Natural killer cell (primary cell): ENCODE data around the gene CTDP1. TPM values are rescaled to one million over a fixed set of nuclear protein-coding genes. Genes with fewer than 3 reads are reported as not detected.

Source experiments
- ATAC-seq, 3 donors: fragments of 150-1000 bp in 2 of 3; fragments of 200-7000 bp in 1 of 3; cut with Tn5 transposase; 1 replicate in 1 of 3; 2 replicates in 2 of 3; pipeline ENCODE4 v1.10.0; 2021; ENCODE audit warnings: mild to moderate bottlenecking in 2 of 3, moderate library complexity in 2 of 3
- DNase-seq, 2 donors: peaks; one replicate each; pipeline versions ENCODE4 v3.0.0 to v3.0.0-alpha.2; 2013 to 2021; ENCODE audit warnings: mixed read lengths in 1 of 2
- H3K27ac ChIP-seq: one replicate; pipeline ENCODE4 v1.5.1; 2013; ENCODE audit warnings: mild to moderate bottlenecking, low read length
- H3K27me3 ChIP-seq: one replicate; pipeline ENCODE4 v1.6.1; 2013; ENCODE audit warnings: low read length; ENCODE audit not compliant: control insufficient read depth, insufficient read depth
- H3K36me3 ChIP-seq: one replicate; pipeline ENCODE4 v1.6.1; 2013; ENCODE audit warnings: low read length; ENCODE audit not compliant: control insufficient read depth, insufficient read depth
- H3K4me1 ChIP-seq: one replicate; pipeline ENCODE4 v1.6.1; 2013; ENCODE audit warnings: low read length; ENCODE audit not compliant: control insufficient read depth, insufficient read depth
- H3K4me3 ChIP-seq: one replicate; pipeline ENCODE4 v1.5.1; 2013; ENCODE audit warnings: low read length
- H3K9me3 ChIP-seq: one replicate; pipeline ENCODE4 v1.6.1; 2013; ENCODE audit warnings: low read length; ENCODE audit not compliant: control insufficient read depth, insufficient read depth
- H3K27ac Mint-ChIP-seq, 2 donors: one replicate each; pipeline ENCODE4 v1.8.0; 2022; ENCODE audit warnings: mild to moderate bottlenecking in 2 of 2, mixed read lengths in 2 of 2, moderate library complexity in 1 of 2
- H3K27me3 Mint-ChIP-seq, 2 donors: one replicate each; pipeline ENCODE4 v1.8.0; 2022; ENCODE audit warnings: low read depth in 2 of 2, mixed read lengths in 2 of 2
- H3K36me3 Mint-ChIP-seq: one replicate; pipeline ENCODE4 v1.8.0; 2022; ENCODE audit warnings: mixed read lengths
- H3K4me1 Mint-ChIP-seq, 2 donors: one replicate each; pipeline ENCODE4 v1.8.0; 2022; ENCODE audit warnings: mixed read lengths in 2 of 2
- H3K4me3 Mint-ChIP-seq: one replicate; pipeline ENCODE4 v1.8.0; 2022; ENCODE audit warnings: mild to moderate bottlenecking, moderate library complexity, mixed read lengths
- H3K9me3 Mint-ChIP-seq, 2 donors: one replicate each; pipeline ENCODE4 v1.8.0; 2022; ENCODE audit warnings: mixed read lengths in 2 of 2
- WGBS: methylation state at CpG from one replicate; pipeline ENCODE4 v1.1.7; 2013; ENCODE audit warnings: missing lambda C conversion rate; ENCODE audit not compliant: insufficient coverage; 5-methylcytosine and 5-hydroxymethylcytosine counted together
- intact Hi-C: fragments of 100-400 bp; cut with micrococcal nuclease; formaldehyde crosslinking; loops from one replicate; pipeline ENCODE4 v1.14.2; 2022
- total RNA-seq, 4 donors: library from RNA; stranded (reverse); fragments of 120-200 nt in 1 of 4; gene quantifications; one replicate each; pipeline versions ENCODE4 v1.2.3 to v1.2.4, GENCODE V29; 2013 to 2022
- TF ChIP-seq, protein P1 (sequence below): fragments of 200-600 bp; IDR thresholded peaks from one replicate; pipeline ENCODE4 v1.8.0; 2022; ENCODE audit warnings: antibody characterized with exemption

The CTDP1 gene
- total RNA-seq, 3 donors from 2014 or later (not counting 1 experiment from before 2014, with no cell fraction given) = 66.9 to 89.4 (median 77.1) TPM

DNA sequence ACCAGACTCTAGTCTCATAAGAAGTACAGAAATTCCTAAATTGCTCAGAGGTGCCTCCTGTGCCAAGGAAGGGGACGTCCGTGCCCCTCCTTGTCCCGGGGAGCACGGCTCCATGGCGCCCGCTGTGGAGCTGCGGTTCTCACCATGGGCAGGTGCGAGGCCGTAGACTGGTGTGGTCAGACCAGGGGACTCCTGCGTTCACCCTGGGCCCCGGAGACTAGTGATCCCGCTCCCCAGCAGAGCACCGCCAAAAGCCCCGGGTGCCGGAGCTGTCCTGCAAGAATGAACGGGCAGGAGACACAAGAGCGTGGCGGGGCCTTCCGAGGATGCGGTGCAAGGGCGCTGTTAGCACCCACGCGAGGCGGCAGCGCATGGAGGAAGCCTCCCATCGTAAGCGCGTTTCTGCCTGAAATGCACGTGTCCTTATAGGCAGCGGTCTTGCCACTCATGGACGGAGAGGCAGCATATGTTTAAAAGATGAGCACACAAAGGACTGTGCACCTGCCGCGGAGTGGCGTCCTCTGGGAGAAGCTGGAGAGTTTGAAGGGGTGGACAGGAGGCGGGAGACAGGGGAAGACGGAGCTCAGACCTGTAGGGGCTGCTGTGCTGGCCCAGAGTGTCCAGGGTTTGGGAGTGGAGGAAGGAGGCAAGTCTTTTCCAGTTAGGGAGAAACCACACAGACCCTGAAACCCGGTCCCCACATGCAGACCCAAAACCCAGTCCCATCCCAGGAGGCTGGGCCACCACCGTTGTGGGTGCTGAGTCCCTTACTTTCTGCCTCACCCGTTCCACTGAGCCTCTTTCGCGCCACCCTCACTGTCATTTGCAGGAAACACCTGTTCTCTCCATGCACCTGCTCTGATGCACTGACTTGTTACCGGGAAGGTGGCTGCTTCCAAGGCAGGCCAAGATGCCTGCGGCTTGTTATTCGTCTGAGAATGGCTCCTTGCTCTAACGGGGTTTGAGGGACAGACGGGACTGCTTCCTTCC is 110.6 kb downstream of the CTDP1 start:
- ATAC-seq (no peak), DNase-seq (no peak)
- H3K4me1 Mint-ChIP-seq = peaks cover 9 to 14% of the 10 kb centered on the region in 2 donors
- 73% methylated on average over 46 of the region's 46 CpGs for WGBS
- H3K27me3 Mint-ChIP-seq = peaks cover 43 to 48% of the 10 kb centered on the region in 2 donors
- intact Hi-C loops = no loop called here
- H3K9me3 Mint-ChIP-seq = no peaks in the 10 kb centered on the region
- H3K27me3 ChIP-seq = peaks cover 17% of the 10 kb centered on the region
- TF ChIP-seq, protein P1, sequence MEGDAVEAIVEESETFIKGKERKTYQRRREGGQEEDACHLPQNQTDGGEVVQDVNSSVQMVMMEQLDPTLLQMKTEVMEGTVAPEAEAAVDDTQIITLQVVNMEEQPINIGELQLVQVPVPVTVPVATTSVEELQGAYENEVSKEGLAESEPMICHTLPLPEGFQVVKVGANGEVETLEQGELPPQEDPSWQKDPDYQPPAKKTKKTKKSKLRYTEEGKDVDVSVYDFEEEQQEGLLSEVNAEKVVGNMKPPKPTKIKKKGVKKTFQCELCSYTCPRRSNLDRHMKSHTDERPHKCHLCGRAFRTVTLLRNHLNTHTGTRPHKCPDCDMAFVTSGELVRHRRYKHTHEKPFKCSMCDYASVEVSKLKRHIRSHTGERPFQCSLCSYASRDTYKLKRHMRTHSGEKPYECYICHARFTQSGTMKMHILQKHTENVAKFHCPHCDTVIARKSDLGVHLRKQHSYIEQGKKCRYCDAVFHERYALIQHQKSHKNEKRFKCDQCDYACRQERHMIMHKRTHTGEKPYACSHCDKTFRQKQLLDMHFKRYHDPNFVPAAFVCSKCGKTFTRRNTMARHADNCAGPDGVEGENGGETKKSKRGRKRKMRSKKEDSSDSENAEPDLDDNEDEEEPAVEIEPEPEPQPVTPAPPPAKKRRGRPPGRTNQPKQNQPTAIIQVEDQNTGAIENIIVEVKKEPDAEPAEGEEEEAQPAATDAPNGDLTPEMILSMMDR = no peak
- H3K4me3 ChIP-seq = no peak overlapping the region
- H3K27ac Mint-ChIP-seq = no peak overlapping the region
- H3K4me3 Mint-ChIP-seq = no peak overlapping the region
- H3K4me1 ChIP-seq = peaks cover 26% of the 10 kb centered on the region
- no peaks in the 10 kb centered on the region for H3K9me3 ChIP-seq
- no peaks in the 10 kb centered on the region for H3K36me3 Mint-ChIP-seq
- no peaks in the 10 kb centered on the region for H3K36me3 ChIP-seq
- no peak overlapping the region for H3K27ac ChIP-seq

- intact Hi-C loops = no loop called here
These were observed 111.7 kb downstream of the CTDP1 start for GRCh38 chr18:79790996-79791972.

GRCh38 chr18:79792096-79792987 is 112.7 kb downstream of the CTDP1 start:
- H3K27ac Mint-ChIP-seq = no peak overlapping the region
- Histone ChIP-seq H3K4me3 (no peak overlapping the region), H3K27me3 (peaks cover 12% of the 10 kb centered on the region), H3K36me3 (no peaks in the 10 kb centered on the region), H3K27ac (no peak overlapping the region), H3K9me3 (no peaks in the 10 kb centered on the region), H3K4me1 (peaks cover 26% of the 10 kb centered on the region)
- no peaks in the 10 kb centered on the region for H3K36me3 Mint-ChIP-seq
- peaks cover 12 to 14% of the 10 kb centered on the region in 2 donors for H3K4me1 Mint-ChIP-seq
- TF ChIP-seq, protein P1 = no peak
- peaks cover 38 to 51% of the 10 kb centered on the region in 2 donors for H3K27me3 Mint-ChIP-seq
- 71% methylated on average over 46 of the region's 46 CpGs for WGBS
- intact Hi-C loops = no loop called here
- no peaks in the 10 kb centered on the region for H3K9me3 Mint-ChIP-seq
- ATAC-seq (no peak), DNase-seq (no peak)
- H3K4me3 Mint-ChIP-seq = no peak overlapping the region

More at GRCh38 chr18:79790996-79791972, 111.7 kb downstream of the CTDP1 start:
- Mint-ChIP-seq H3K27me3 (peaks cover 44 to 53% of the 10 kb centered on the region in 2 donors), H3K9me3 (no peaks in the 10 kb centered on the region), H3K36me3 (no peaks in the 10 kb centered on the region), H3K27ac (no peak overlapping the region), H3K4me1 (peaks cover 9 to 14% of the 10 kb centered on the region in 2 donors), H3K4me3 (no peak overlapping the region)
- ATAC-seq (peak in 2 of 3 donors; percentile 30 to 84), DNase-seq (no peak)
- Histone ChIP-seq H3K4me1 (peaks cover 26% of the 10 kb centered on the region), H3K27ac (no peak overlapping the region), H3K4me3 (no peak overlapping the region), H3K36me3 (no peaks in the 10 kb centered on the region), H3K27me3 (peaks cover 17% of the 10 kb centered on the region), H3K9me3 (no peaks in the 10 kb centered on the region)
- TF ChIP-seq, protein P1 = no peak
- WGBS = 16% methylated on average over 19 of the region's 21 CpGs
